WTC11 (cell line): ENCODE results near the gene CPEB1. TPM values are rescaled to one million over a fixed set of nuclear protein-coding genes. Genes with fewer than 3 reads are reported as not detected.

ENCODE experiments used
- ATAC-seq: fragments of 200-7000 bp; cut with Tn5 transposase; 2 replicates; pipeline ENCODE4 v1.10.0; 2021; ENCODE audit warnings: mild to moderate bottlenecking, moderate library complexity
- CTCF ChIA-PET: fragments of 300-600 bp; sonication (Branson Sonifier 250); formaldehyde crosslinking; loops from one replicate; lab custom pipeline; 2021; ENCODE audit warnings: antibody characterized with exemption; lab: Charles Lee
- POLR2A ChIA-PET: fragments of 350-600 bp; sonication (Branson Sonifier 250); formaldehyde crosslinking; loops from one replicate; lab custom pipeline; 2021; ENCODE audit warnings: antibody characterized with exemption; lab: Charles Lee
- DNase-seq: peaks from one replicate; pipeline ENCODE4 v3.0.0; 2021; ENCODE audit warnings: low spot score
- H3K27ac Mint-ChIP-seq: 2 replicates; pipeline ENCODE4 v1.8.0; 2021; ENCODE audit warnings: mixed read lengths
- H3K27me3 Mint-ChIP-seq: 2 replicates; pipeline ENCODE4 v1.8.0; 2021; ENCODE audit warnings: low read depth, mild to moderate bottlenecking, moderate library complexity, mixed read lengths
- H3K36me3 Mint-ChIP-seq: 2 replicates; pipeline ENCODE4 v1.8.0; 2021; ENCODE audit warnings: mixed read lengths
- H3K4me1 Mint-ChIP-seq: 2 replicates; pipeline ENCODE4 v1.8.0; 2022; ENCODE audit warnings: mixed read lengths
- H3K4me3 Mint-ChIP-seq: 2 replicates; pipeline ENCODE4 v1.8.0; 2021; ENCODE audit warnings: mild to moderate bottlenecking, moderate library complexity, mixed read lengths
- H3K9me3 Mint-ChIP-seq: 2 replicates; pipeline ENCODE4 v1.8.0; 2021; ENCODE audit warnings: mixed read lengths
- ELF4 ChIP-seq: sonication (generic); formaldehyde crosslinking; IDR thresholded peaks from 2 replicates; pipeline ENCODE4 v1.8.1; 2022; ENCODE audit warnings: low read depth, mild to moderate bottlenecking, moderate library complexity, missing genetic modification reagents
- FOXJ3 ChIP-seq: sonication (generic); formaldehyde crosslinking; IDR thresholded peaks from 2 replicates; pipeline ENCODE4 v1.9.0; 2021; ENCODE audit warnings: missing genetic modification reagents, mild to moderate bottlenecking, borderline replicate concordance
- GABPB1 ChIP-seq: sonication (generic); formaldehyde crosslinking; IDR thresholded peaks from 2 replicates; pipeline ENCODE4 v1.8.1; 2023; ENCODE audit warnings: mild to moderate bottlenecking, missing genetic modification reagents
- MXD4 ChIP-seq: fragments of 250-450 bp; sonication (Bioruptor Pico); IDR thresholded peaks from 2 replicates; pipeline ENCODE4 v1.8.0; 2021; ENCODE audit warnings: mild to moderate bottlenecking, moderate library complexity, borderline replicate concordance
- NFYB ChIP-seq: sonication (generic); formaldehyde crosslinking; conservative IDR thresholded peaks from 2 replicates; pipeline ENCODE4 v1.8.0; 2022; ENCODE audit warnings: low read depth, missing genetic modification reagents
- NR2C2 ChIP-seq: sonication (generic); formaldehyde crosslinking; IDR thresholded peaks from 2 replicates; pipeline ENCODE4 v1.8.0; 2022; ENCODE audit warnings: mild to moderate bottlenecking, missing genetic modification reagents
- TCF7 ChIP-seq: sonication (generic); formaldehyde crosslinking; IDR thresholded peaks from 2 replicates; pipeline ENCODE4 v1.8.0; 2022; ENCODE audit warnings: mild to moderate bottlenecking, low read depth, missing genetic modification reagents, moderate library complexity
- total RNA-seq: library from RNA; stranded (reverse); gene quantifications from 3 replicates; pipeline ENCODE4 v1.2.3, GENCODE V29; 2021
- TF ChIP-seq, protein P1 (sequence below): sonication (generic); formaldehyde crosslinking; IDR thresholded peaks from 2 replicates; pipeline ENCODE4 v1.8.1; 2022; ENCODE audit warnings: mild to moderate bottlenecking, missing genetic modification reagents, moderate library complexity, borderline replicate concordance
- TF ChIP-seq, protein P2 (sequence below): sonication (generic); formaldehyde crosslinking; IDR thresholded peaks from 2 replicates; pipeline ENCODE4 v1.8.0; 2023; ENCODE audit warnings: missing genetic modification reagents, mild to moderate bottlenecking, borderline replicate concordance
- TF ChIP-seq, protein P3 (sequence below): sonication (generic); formaldehyde crosslinking; IDR thresholded peaks from 2 replicates; pipeline ENCODE4 v1.8.1; 2023; ENCODE audit warnings: mild to moderate bottlenecking, missing genetic modification reagents
- TF ChIP-seq, protein P4 (sequence below): fragments of 200-600 bp; IDR thresholded peaks from 2 replicates; pipeline ENCODE4 v1.8.0; 2022; ENCODE audit warnings: antibody characterized with exemption
- TF ChIP-seq, protein P5 (sequence below): sonication (generic); formaldehyde crosslinking; IDR thresholded peaks from 2 replicates; pipeline ENCODE4 v1.8.0; 2023; ENCODE audit warnings: missing genetic modification reagents

CPEB1 gene
- total RNA-seq, 1 experiment from 2014 or later, result 2.5 TPM

DNA sequence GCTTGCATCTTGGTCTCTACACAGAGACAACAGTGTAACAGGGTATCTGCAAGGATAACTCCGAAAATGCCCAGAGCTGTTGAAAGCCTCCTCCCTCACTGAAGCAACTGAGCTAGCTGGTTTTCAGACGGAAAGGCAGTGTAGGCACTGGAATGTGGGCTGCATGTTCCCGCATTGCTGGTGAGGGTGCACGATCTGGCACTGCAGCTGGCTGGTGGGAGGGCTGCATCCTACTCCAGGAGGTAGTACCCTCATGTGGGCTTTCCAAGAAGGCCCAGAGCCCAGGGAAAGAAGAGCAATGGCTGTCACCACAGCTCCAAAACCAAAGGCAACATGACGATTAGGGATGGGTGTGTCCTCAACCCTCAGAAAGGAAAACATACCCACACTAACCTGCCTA lies 78.2 kb downstream of the CPEB1 start:
- POLR2A ChIA-PET, result no interaction called here
- Mint-ChIP-seq H3K4me3 (no peak overlapping the region), H3K9me3 (no peaks in the 10 kb centered on the region), H3K4me1 (peaks cover 26% of the 10 kb centered on the region), H3K27ac (no peak overlapping the region), H3K36me3 (no peaks in the 10 kb centered on the region), H3K27me3 (peaks cover 3% of the 10 kb centered on the region)
- no peak for DNase-seq
- ATAC-seq, result no peak
- TF ChIP-seq MXD4, result no peak
- no peak for TF ChIP-seq ELF4 (CRISPR knock-in tag)
- TF ChIP-seq, protein P1, sequence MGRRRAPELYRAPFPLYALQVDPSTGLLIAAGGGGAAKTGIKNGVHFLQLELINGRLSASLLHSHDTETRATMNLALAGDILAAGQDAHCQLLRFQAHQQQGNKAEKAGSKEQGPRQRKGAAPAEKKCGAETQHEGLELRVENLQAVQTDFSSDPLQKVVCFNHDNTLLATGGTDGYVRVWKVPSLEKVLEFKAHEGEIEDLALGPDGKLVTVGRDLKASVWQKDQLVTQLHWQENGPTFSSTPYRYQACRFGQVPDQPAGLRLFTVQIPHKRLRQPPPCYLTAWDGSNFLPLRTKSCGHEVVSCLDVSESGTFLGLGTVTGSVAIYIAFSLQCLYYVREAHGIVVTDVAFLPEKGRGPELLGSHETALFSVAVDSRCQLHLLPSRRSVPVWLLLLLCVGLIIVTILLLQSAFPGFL, result no peak
- CTCF ChIA-PET, result interaction anchor here (1.1 kb wide), 1 partner anchor 28 kb away, joined by 3 read pairs; no protein-coding TSS in a partner anchor

DNA sequence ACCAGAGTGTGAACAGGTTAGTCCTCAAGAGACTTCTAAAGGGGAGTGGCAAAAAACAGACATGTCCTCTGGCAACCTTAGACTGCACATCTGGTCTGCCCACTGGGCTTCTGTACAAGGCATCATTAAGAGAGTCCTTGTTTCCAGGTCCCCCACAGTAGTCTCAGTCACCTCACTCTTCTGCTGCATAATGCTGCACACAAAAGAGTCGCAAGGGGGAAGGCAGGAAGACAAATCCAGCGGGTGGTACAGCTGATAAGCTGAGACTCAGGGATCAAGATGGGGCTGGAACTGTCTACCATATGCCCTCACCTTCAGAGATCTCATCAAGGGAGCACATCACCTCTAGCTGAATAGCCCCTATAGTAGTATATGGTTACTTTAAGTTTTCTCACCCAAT lies 79.5 kb downstream of the CPEB1 start:
- POLR2A ChIA-PET, result no interaction called here
- Mint-ChIP-seq H3K4me3 (no peak overlapping the region), H3K36me3 (no peaks in the 10 kb centered on the region), H3K27ac (no peak overlapping the region), H3K4me1 (peaks cover 26% of the 10 kb centered on the region), H3K27me3 (peaks cover 2% of the 10 kb centered on the region), H3K9me3 (no peaks in the 10 kb centered on the region)
- CTCF ChIA-PET, result interaction anchor here (1.4 kb wide), 1 partner anchor 18 kb away, joined by 3 read pairs; no protein-coding TSS in a partner anchor
- no peak for ATAC-seq
- TF ChIP-seq NFYB (CRISPR knock-in tag), result no peak
- no peak for TF ChIP-seq NR2C2 (CRISPR knock-in tag)
- TF ChIP-seq, protein P2, sequence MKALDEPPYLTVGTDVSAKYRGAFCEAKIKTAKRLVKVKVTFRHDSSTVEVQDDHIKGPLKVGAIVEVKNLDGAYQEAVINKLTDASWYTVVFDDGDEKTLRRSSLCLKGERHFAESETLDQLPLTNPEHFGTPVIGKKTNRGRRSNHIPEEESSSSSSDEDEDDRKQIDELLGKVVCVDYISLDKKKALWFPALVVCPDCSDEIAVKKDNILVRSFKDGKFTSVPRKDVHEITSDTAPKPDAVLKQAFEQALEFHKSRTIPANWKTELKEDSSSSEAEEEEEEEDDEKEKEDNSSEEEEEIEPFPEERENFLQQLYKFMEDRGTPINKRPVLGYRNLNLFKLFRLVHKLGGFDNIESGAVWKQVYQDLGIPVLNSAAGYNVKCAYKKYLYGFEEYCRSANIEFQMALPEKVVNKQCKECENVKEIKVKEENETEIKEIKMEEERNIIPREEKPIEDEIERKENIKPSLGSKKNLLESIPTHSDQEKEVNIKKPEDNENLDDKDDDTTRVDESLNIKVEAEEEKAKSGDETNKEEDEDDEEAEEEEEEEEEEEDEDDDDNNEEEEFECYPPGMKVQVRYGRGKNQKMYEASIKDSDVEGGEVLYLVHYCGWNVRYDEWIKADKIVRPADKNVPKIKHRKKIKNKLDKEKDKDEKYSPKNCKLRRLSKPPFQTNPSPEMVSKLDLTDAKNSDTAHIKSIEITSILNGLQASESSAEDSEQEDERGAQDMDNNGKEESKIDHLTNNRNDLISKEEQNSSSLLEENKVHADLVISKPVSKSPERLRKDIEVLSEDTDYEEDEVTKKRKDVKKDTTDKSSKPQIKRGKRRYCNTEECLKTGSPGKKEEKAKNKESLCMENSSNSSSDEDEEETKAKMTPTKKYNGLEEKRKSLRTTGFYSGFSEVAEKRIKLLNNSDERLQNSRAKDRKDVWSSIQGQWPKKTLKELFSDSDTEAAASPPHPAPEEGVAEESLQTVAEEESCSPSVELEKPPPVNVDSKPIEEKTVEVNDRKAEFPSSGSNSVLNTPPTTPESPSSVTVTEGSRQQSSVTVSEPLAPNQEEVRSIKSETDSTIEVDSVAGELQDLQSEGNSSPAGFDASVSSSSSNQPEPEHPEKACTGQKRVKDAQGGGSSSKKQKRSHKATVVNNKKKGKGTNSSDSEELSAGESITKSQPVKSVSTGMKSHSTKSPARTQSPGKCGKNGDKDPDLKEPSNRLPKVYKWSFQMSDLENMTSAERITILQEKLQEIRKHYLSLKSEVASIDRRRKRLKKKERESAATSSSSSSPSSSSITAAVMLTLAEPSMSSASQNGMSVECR (CRISPR knock-in tag), result no peak
- TF ChIP-seq, protein P3, sequence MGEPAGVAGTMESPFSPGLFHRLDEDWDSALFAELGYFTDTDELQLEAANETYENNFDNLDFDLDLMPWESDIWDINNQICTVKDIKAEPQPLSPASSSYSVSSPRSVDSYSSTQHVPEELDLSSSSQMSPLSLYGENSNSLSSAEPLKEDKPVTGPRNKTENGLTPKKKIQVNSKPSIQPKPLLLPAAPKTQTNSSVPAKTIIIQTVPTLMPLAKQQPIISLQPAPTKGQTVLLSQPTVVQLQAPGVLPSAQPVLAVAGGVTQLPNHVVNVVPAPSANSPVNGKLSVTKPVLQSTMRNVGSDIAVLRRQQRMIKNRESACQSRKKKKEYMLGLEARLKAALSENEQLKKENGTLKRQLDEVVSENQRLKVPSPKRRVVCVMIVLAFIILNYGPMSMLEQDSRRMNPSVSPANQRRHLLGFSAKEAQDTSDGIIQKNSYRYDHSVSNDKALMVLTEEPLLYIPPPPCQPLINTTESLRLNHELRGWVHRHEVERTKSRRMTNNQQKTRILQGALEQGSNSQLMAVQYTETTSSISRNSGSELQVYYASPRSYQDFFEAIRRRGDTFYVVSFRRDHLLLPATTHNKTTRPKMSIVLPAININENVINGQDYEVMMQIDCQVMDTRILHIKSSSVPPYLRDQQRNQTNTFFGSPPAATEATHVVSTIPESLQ (CRISPR knock-in tag), result no peak
- TF ChIP-seq, protein P4, sequence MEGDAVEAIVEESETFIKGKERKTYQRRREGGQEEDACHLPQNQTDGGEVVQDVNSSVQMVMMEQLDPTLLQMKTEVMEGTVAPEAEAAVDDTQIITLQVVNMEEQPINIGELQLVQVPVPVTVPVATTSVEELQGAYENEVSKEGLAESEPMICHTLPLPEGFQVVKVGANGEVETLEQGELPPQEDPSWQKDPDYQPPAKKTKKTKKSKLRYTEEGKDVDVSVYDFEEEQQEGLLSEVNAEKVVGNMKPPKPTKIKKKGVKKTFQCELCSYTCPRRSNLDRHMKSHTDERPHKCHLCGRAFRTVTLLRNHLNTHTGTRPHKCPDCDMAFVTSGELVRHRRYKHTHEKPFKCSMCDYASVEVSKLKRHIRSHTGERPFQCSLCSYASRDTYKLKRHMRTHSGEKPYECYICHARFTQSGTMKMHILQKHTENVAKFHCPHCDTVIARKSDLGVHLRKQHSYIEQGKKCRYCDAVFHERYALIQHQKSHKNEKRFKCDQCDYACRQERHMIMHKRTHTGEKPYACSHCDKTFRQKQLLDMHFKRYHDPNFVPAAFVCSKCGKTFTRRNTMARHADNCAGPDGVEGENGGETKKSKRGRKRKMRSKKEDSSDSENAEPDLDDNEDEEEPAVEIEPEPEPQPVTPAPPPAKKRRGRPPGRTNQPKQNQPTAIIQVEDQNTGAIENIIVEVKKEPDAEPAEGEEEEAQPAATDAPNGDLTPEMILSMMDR, result no peak
- TF ChIP-seq, protein P5, sequence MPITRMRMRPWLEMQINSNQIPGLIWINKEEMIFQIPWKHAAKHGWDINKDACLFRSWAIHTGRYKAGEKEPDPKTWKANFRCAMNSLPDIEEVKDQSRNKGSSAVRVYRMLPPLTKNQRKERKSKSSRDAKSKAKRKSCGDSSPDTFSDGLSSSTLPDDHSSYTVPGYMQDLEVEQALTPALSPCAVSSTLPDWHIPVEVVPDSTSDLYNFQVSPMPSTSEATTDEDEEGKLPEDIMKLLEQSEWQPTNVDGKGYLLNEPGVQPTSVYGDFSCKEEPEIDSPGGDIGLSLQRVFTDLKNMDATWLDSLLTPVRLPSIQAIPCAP, result no peak
- no peak for DNase-seq

DNA sequence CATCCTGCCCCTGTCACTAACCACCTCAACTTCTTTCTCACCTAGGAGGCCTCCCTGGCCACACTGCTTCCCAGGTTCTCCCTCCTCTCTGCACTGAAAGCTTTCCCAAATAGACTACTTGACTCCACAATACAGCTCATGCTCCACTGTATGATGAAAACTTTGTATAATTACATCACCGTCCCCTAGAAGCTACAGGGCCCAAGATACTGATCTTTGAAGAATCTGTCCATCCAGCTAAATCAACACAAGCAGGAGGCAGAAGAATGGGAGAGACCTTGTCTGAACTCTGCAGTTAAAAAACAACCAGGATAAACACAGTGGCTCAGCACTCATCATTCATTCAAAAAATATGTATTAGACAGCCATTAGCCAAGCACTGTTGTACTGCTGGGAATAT lies 80.5 kb downstream of the CPEB1 start:
- TF ChIP-seq GABPB1 (CRISPR knock-in tag) (peak; percentile 87), TCF7 (CRISPR knock-in tag) (no peak), FOXJ3 (CRISPR knock-in tag) (no peak)
- TF ChIP-seq, all 79 proteins: peak for 1
- ChIA-PET POLR2A (interaction anchor here (0.5 kb wide), 1 partner anchor 18 kb away, joined by 5 read pairs; no protein-coding TSS in a partner anchor), CTCF (interaction anchor here (1.4 kb wide), 1 partner anchor 19 kb away, joined by 3 read pairs; no protein-coding TSS in a partner anchor)
- Mint-ChIP-seq H3K4me3 (no peak overlapping the region), H3K27ac (no peak overlapping the region), H3K36me3 (no peaks in the 10 kb centered on the region), H3K27me3 (no peaks in the 10 kb centered on the region; the same call in 1 of the 2 replicates), H3K9me3 (no peaks in the 10 kb centered on the region), H3K4me1 (peaks cover 20% of the 10 kb centered on the region)
- no peak for ATAC-seq
- DNase-seq, result no peak
